ENCODE data around the gene ANKS1B.

ANKS1B gene

GRCh38 chr12:98903875-98904274 lies 1080.9 kb downstream of the ANKS1B start:
- no peak for DNase-seq

GRCh38 chr12:98901189-98901588 lies 1083.5 kb downstream of the ANKS1B start:
- no peak for DNase-seq

GRCh38 chr12:98896938-98897337 lies 1087.8 kb downstream of the ANKS1B start:
- DNase-seq = no peak

GRCh38 chr12:98895086-98895651 lies 1089.6 kb downstream of the ANKS1B start:
- no peak for DNase-seq

GRCh38 chr12:98894412-98895085 lies 1090.2 kb downstream of the ANKS1B start:
- no peak for DNase-seq

- no peak for DNase-seq
These were observed 1090.9 kb downstream of the ANKS1B start for GRCh38 chr12:98893675-98894411.

- no peak for DNase-seq
These were observed 1091.5 kb downstream of the ANKS1B start for GRCh38 chr12:98893126-98893674.

- no peak for DNase-seq
These were observed 1099.0 kb downstream of the ANKS1B start for GRCh38 chr12:98885778-98886177.

- DNase-seq = no peak
These were observed 1101.5 kb downstream of the ANKS1B start for GRCh38 chr12:98883231-98883630.

- no peak for DNase-seq
These were observed 1102.2 kb downstream of the ANKS1B start for GRCh38 chr12:98882526-98882925.

GRCh38 chr12:98873776-98874175 lies 1111.0 kb downstream of the ANKS1B start:
- no peak for DNase-seq

GRCh38 chr12:98870504-98870903 lies 1114.2 kb downstream of the ANKS1B start:
- no peak for DNase-seq

- no peak for DNase-seq
These were observed 1114.7 kb downstream of the ANKS1B start for GRCh38 chr12:98869886-98870503.

GRCh38 chr12:98868538-98868937 lies 1116.2 kb downstream of the ANKS1B start:
- no peak for DNase-seq

GRCh38 chr12:98868076-98868475 lies 1116.7 kb downstream of the ANKS1B start:
- DNase-seq = no peak

GRCh38 chr12:98864363-98864762 lies 1120.4 kb downstream of the ANKS1B start:
- no peak for DNase-seq

GRCh38 chr12:98863167-98863566 lies 1121.6 kb downstream of the ANKS1B start:
- no peak for DNase-seq

GRCh38 chr12:98861251-98861650 lies 1123.5 kb downstream of the ANKS1B start:
- DNase-seq = no peak

GRCh38 chr12:98856897-98857540 lies 1127.7 kb downstream of the ANKS1B start:
- DNase-seq = no peak

- DNase-seq = no peak
These were observed 1132.6 kb downstream of the ANKS1B start for GRCh38 chr12:98852181-98852580.

GRCh38 chr12:98847242-98847641 lies 1137.5 kb downstream of the ANKS1B start:
- no peak for DNase-seq

GRCh38 chr12:98845957-98846356 lies 1138.8 kb downstream of the ANKS1B start:
- DNase-seq = no peak

- no peak for DNase-seq
These were observed 1144.4 kb downstream of the ANKS1B start for GRCh38 chr12:98840325-98840724.

Data from activated CD8-positive, alpha-beta memory T cell treated with anti-CD3 and anti-CD28 coated beads, Interleukin-2, amount 50 U/mL, for 4 hours (primary cell).